Measurements from ENCODE around the gene KCNQ1OT1. TPM values are rescaled to one million over a fixed set of nuclear protein-coding genes. Genes with fewer than 3 reads are reported as not detected.

The KCNQ1OT1 gene
- total and polyA plus RNA-seq, 9 donors = 0.43 to 11.5 (median 5.2) TPM

GRCh38 chr11:2576549-2576948 is 123.2 kb downstream of the KCNQ1OT1 start:
- TF ChIP-seq EP300 (IDR thresholded peaks at IDR 0.05) (no peak), CTCF (IDR thresholded peaks at IDR 0.05) (no peak), POLR2A (IDR thresholded peaks at IDR 0.05) (no peak)
- H3K9me3 ChIP-seq = no peaks in the 10 kb centered on the region
- H3K27ac ChIP-seq = no peak overlapping the region
- WGBS, 3 donors = 86 to 91% (median 88%) methylated on average over 14 to 15 of the region's 15 CpGs
- H3K4me1 ChIP-seq (ENCODE audit: insufficient read depth) = peaks cover 1% of the 10 kb centered on the region
- peak in 4 of 5 donors; percentile 7 to 26 (median 14) for DNase-seq
- no peaks in the 10 kb centered on the region for H3K27me3 ChIP-seq
- no peaks in the 10 kb centered on the region for H3K36me3 ChIP-seq
- intact Hi-C loops (cut with DNase I) = no loop called here
- H3K4me3 ChIP-seq = no peak overlapping the region

DNA sequence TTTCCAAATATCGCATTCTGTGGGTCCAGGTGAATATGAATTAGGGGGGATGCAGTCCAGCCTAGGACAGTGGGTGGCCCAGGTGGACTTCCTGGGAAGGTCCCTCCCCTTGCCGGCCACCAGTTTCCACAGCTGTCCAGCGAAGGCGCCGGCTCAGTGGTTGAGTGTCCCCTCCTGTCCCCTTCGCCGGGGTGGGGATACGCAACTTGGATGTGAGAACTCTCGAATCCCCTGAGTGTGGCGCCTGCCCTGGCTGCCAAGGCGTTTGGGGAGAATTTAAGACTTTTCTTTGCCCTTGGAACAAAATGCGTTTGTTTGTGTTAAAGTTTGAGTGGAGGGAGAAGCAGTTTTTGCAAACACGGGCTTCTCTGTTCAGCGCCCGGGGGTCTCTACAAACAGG is 123.7 kb downstream of the KCNQ1OT1 start:
- 89 to 95% (median 92%) methylated on average over 15 of the region's 15 CpGs for WGBS, 3 donors
- Histone ChIP-seq H3K4me3 (no peak overlapping the region), H3K4me1 (ENCODE audit: insufficient read depth) (peaks cover 1% of the 10 kb centered on the region), H3K36me3 (no peaks in the 10 kb centered on the region), H3K27ac (no peak overlapping the region), H3K9me3 (no peaks in the 10 kb centered on the region), H3K27me3 (no peaks in the 10 kb centered on the region)
- DNase-seq = peak in 3 of 5 donors; percentile 7 to 13 (median 7)
- TF ChIP-seq CTCF (IDR thresholded peaks at IDR 0.05) (no peak), POLR2A (IDR thresholded peaks at IDR 0.05) (no peak), EP300 (IDR thresholded peaks at IDR 0.05) (no peak)
- intact Hi-C loops (cut with DNase I) = no loop called here

- H3K4me3 ChIP-seq = no peak overlapping the region
- no peak overlapping the region for H3K27ac ChIP-seq
- WGBS, 3 donors = 91 to 93% (median 93%) methylated on average over 17 of the region's 17 CpGs
- DNase-seq = peak in 3 of 5 donors; percentile 8 to 12 (median 8)
- TF ChIP-seq POLR2A (IDR thresholded peaks at IDR 0.05) (no peak), EP300 (IDR thresholded peaks at IDR 0.05) (no peak), CTCF (IDR thresholded peaks at IDR 0.05) (no peak)
- no peaks in the 10 kb centered on the region for H3K9me3 ChIP-seq
- no peaks in the 10 kb centered on the region for H3K27me3 ChIP-seq
- no peaks in the 10 kb centered on the region for H3K36me3 ChIP-seq
- peaks cover under 1% of the 10 kb centered on the region for H3K4me1 ChIP-seq (ENCODE audit: insufficient read depth)
- intact Hi-C loops (cut with DNase I) = no loop called here
These were observed 124.2 kb downstream of the KCNQ1OT1 start for GRCh38 chr11:2575591-2576051.

- H3K36me3 ChIP-seq = no peaks in the 10 kb centered on the region
- WGBS, 3 donors = 86 to 88% (median 87%) methylated on average over 38 to 45 of the region's 45 CpGs
- no peaks in the 10 kb centered on the region for H3K27me3 ChIP-seq
- H3K4me1 ChIP-seq (ENCODE audit: insufficient read depth) = no peaks in the 10 kb centered on the region
- H3K9me3 ChIP-seq = no peaks in the 10 kb centered on the region
- no peak overlapping the region for H3K27ac ChIP-seq
- H3K4me3 ChIP-seq = no peak overlapping the region
- TF ChIP-seq CTCF (IDR thresholded peaks at IDR 0.05) (no peak), POLR2A (IDR thresholded peaks at IDR 0.05) (no peak), EP300 (IDR thresholded peaks at IDR 0.05) (no peak)
- intact Hi-C loops (cut with DNase I) = no loop called here
- peak in 3 of 5 donors; percentile 11 to 29 (median 11) for DNase-seq
These were observed 125.0 kb downstream of the KCNQ1OT1 start for GRCh38 chr11:2574553-2575535.
